HepG2 (cell line): ENCODE data around the gene GRIK4. TPM values are rescaled to one million over a fixed set of nuclear protein-coding genes. Genes with fewer than 3 reads are reported as not detected.
A peak's percentile ranks its signal among the peaks of the same experiment; 100 is the strongest.

Experiments used
- BCL3 ChIP-seq: sonication (generic); formaldehyde crosslinking; IDR thresholded peaks from 2 replicates; pipeline ENCODE4 v1.5.1; 2020; ENCODE audit warnings: mild to moderate bottlenecking, missing genetic modification reagents, moderate library complexity
- DR1 ChIP-seq: sonication (generic); formaldehyde crosslinking; IDR thresholded peaks from 2 replicates; pipeline ENCODE4 v1.8.0; 2021; ENCODE audit warnings: mild to moderate bottlenecking, missing genetic modification reagents, inconsistent platforms
- ELF3 ChIP-seq: IDR thresholded peaks from 2 replicates; pipeline ENCODE4 v1.6.1; 2016; ENCODE audit warnings: missing genetic modification reagents, missing compliant biosample characterization
- FIP1L1 ChIP-seq: fragments of 200-400 bp; formaldehyde crosslinking; IDR thresholded peaks from 2 replicates; pipeline ENCODE4 v1.6.1; 2018; ENCODE audit warnings: low read depth, mild to moderate bottlenecking, low read length, moderate library complexity, borderline replicate concordance; ENCODE audit not compliant: insufficient read depth
- HDAC6 ChIP-seq: fragments of 200-600 bp; sonication (generic); IDR thresholded peaks from 2 replicates; pipeline ENCODE4 v1.7.0; 2017; ENCODE audit warnings: mild to moderate bottlenecking, antibody characterized with exemption, low read length, low read depth
- HMGXB3 ChIP-seq: sonication (generic); formaldehyde crosslinking; IDR thresholded peaks from 2 replicates; pipeline ENCODE4 v1.4.0; 2020; ENCODE audit warnings: missing genetic modification reagents, borderline replicate concordance
- IKZF5 ChIP-seq: IDR thresholded peaks from 2 replicates; pipeline ENCODE4 v1.6.1; 2018; ENCODE audit warnings: missing genetic modification reagents, mild to moderate bottlenecking, missing compliant biosample characterization
- MTF2 ChIP-seq: sonication (generic); formaldehyde crosslinking; IDR thresholded peaks from 2 replicates; pipeline ENCODE4 v1.5.0; 2020; ENCODE audit warnings: missing genetic modification reagents, borderline replicate concordance
- RXRB ChIP-seq: IDR thresholded peaks from 2 replicates; pipeline ENCODE4 v1.6.1; 2016; ENCODE audit warnings: borderline replicate concordance, missing genetic modification reagents, missing compliant biosample characterization
- TEF ChIP-seq: sonication (generic); formaldehyde crosslinking; IDR thresholded peaks from 2 replicates; pipeline ENCODE4 v1.5.0; 2020; ENCODE audit warnings: missing genetic modification reagents
- TP53 ChIP-seq: sonication (generic); formaldehyde crosslinking; conservative IDR thresholded peaks from 2 replicates; pipeline ENCODE4 v1.4.0; 2020; ENCODE audit warnings: missing genetic modification reagents
- ZBTB4 ChIP-seq: sonication (generic); formaldehyde crosslinking; IDR thresholded peaks from 2 replicates; pipeline ENCODE4 v1.4.0; 2020; ENCODE audit warnings: missing genetic modification reagents, mild to moderate bottlenecking, borderline replicate concordance
- ZNF20 ChIP-seq: sonication (generic); formaldehyde crosslinking; IDR thresholded peaks from 2 replicates; pipeline ENCODE4 v1.4.0; 2020; ENCODE audit warnings: mild to moderate bottlenecking, moderate library complexity, missing genetic modification reagents
- ZNF569 ChIP-seq: sonication (generic); formaldehyde crosslinking; IDR thresholded peaks from 2 replicates; pipeline ENCODE4 v1.5.0; 2020; ENCODE audit warnings: mild to moderate bottlenecking, missing genetic modification reagents, moderate library complexity, borderline replicate concordance
- ZSCAN5A ChIP-seq: sonication (generic); formaldehyde crosslinking; IDR thresholded peaks from 2 replicates; pipeline ENCODE4 v1.8.0; 2022; ENCODE audit warnings: mild to moderate bottlenecking, missing genetic modification reagents, borderline replicate concordance
- polyA plus RNA-seq, 8 experiments: library from polyadenylated mRNA; depleted of rRNA in 3 of 8; stranded (reverse) in 7 of 8; unstranded in 1 of 8; fragments of >200 nt; fragmentation: Illumina TruSeq in 4 of 8; extraction: Trizol in 4 of 8; gene quantifications; 2 replicates each; pipeline versions ENCODE4 v1.2.1 to v1.2.3, GENCODE V29; 2011 to 2016; ENCODE audit warnings: low read depth in 4 of 8, missing spikeins in 1 of 8, mixed read lengths in 1 of 8; ENCODE audit not compliant: insufficient read depth in 1 of 8
- total RNA-seq, 5 experiments: library from RNA; depleted of rRNA; stranded (reverse); fragments of >200 nt; fragmentation: Illumina TruSeq; extraction: Trizol; gene quantifications; 2 replicates each; pipeline ENCODE4 v1.2.3, GENCODE V29; 2016; ENCODE audit warnings: low read depth in 1 of 5

Gene GRIK4
- total and polyA plus RNA-seq, 2 of the 13 experiments (the other 11 are each of a cell fraction or from before 2014, with no cell fraction given) = 0.04 to 0.07 TPM

- no peak for TF ChIP-seq RXRB (CRISPR knock-in tag)
- no peak for TF ChIP-seq HDAC6
- no peak for TF ChIP-seq TP53 (CRISPR knock-in tag)
- TF ChIP-seq ZNF569 (CRISPR knock-in tag) = no peak
- no peak for TF ChIP-seq IKZF5
- no peak for TF ChIP-seq MTF2
- no peak for TF ChIP-seq HMGXB3
- TF ChIP-seq TEF = no peak
- TF ChIP-seq ZNF20 = no peak
- TF ChIP-seq ZBTB4 (CRISPR knock-in tag) = no peak
- no peak for TF ChIP-seq DR1 (CRISPR knock-in tag)
- 0 out of 2 replicates have a peak, but pooled peaks have one; percentile 31 for TF ChIP-seq BCL3 (CRISPR knock-in tag)
- TF ChIP-seq ELF3 (CRISPR knock-in tag) = no peak
- no peak for TF ChIP-seq ZSCAN5A (CRISPR knock-in tag)
- TF ChIP-seq FIP1L1 = no peak
Observed at GRCh38 chr11:120540744-120541465, 29.4 kb downstream of the GRIK4 start (continued).
